22Rv1 (cell line): ENCODE data around the gene TP53I11.

Experiments
- H3K27ac ChIP-seq: fragments of 450-650 bp; 2 replicates; pipeline ENCODE4 v1.5.1; 2017
- ZFX ChIP-seq: fragments of 450-650 bp; IDR thresholded peaks from 2 replicates; pipeline ENCODE4 v1.6.1; 2017; ENCODE audit warnings: antibody characterized with exemption, borderline replicate concordance
- TF ChIP-seq, protein P1 (sequence below): fragments of 450-650 bp; IDR thresholded peaks from 2 replicates; pipeline ENCODE4 v1.5.1; 2017; ENCODE audit warnings: mild to moderate bottlenecking

TP53I11 gene

DNA sequence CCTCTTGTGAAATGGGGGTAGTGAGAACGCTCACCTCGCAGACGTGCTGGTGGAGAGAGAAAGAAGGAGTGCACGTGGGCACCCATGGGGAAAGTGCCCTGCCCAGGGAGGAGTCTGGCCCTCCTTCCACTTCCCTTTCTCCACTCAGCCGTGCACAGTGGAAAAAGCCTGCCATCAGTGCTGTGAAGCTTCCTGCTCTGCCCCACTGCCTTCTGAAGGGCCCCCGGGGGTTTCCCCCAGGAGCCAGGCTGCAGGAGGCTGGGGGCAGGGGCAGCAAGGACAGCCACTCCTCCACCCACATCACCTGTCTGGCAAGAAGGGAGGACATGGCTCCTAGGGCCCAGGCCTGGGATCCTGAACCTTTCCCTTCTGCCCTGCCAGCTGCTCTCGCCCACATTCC is 7.6 kb downstream of the TP53I11 start:
- no peak overlapping the region for H3K27ac ChIP-seq
- TF ChIP-seq, protein P1, sequence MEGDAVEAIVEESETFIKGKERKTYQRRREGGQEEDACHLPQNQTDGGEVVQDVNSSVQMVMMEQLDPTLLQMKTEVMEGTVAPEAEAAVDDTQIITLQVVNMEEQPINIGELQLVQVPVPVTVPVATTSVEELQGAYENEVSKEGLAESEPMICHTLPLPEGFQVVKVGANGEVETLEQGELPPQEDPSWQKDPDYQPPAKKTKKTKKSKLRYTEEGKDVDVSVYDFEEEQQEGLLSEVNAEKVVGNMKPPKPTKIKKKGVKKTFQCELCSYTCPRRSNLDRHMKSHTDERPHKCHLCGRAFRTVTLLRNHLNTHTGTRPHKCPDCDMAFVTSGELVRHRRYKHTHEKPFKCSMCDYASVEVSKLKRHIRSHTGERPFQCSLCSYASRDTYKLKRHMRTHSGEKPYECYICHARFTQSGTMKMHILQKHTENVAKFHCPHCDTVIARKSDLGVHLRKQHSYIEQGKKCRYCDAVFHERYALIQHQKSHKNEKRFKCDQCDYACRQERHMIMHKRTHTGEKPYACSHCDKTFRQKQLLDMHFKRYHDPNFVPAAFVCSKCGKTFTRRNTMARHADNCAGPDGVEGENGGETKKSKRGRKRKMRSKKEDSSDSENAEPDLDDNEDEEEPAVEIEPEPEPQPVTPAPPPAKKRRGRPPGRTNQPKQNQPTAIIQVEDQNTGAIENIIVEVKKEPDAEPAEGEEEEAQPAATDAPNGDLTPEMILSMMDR: no peak
- no peak for TF ChIP-seq ZFX

DNA sequence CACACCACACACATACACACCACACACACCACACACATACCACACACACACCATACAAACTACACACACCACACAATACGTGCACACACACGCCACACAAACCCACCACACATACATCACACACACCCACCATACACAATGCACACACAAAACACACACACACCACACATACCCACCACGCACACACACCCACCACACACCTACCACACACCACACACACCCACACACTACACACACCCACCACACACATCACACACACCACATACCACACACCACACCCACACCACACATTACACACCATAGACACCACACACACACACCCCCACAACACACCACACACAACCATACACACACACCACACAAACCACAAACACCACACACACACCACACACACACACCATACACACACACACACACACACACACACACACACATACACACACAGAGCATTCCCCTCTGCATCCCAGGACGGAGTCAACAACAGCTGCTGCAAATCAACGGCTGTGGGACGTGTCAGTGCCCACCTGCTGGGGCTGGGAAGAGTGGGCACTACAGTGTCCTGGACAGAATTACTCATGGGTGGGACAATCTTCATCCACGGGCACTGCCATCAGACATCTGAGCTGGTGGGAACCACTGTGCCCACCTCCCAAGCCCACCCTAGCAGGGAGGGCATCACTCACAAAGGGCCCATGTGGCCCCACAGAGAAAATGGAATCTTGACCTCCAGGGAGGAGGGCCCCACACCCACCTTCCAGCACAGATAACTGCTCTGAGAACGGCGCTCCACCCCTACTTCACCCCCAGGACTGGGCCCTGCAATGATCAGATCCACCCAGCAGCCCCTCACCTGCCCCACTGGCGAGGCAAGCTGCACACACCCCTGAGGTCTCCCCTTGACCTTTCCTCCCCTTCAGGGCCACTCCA is 8.4 kb downstream of the TP53I11 start:
- H3K27ac ChIP-seq: no peak overlapping the region
- TF ChIP-seq ZFX: no peak

DNA sequence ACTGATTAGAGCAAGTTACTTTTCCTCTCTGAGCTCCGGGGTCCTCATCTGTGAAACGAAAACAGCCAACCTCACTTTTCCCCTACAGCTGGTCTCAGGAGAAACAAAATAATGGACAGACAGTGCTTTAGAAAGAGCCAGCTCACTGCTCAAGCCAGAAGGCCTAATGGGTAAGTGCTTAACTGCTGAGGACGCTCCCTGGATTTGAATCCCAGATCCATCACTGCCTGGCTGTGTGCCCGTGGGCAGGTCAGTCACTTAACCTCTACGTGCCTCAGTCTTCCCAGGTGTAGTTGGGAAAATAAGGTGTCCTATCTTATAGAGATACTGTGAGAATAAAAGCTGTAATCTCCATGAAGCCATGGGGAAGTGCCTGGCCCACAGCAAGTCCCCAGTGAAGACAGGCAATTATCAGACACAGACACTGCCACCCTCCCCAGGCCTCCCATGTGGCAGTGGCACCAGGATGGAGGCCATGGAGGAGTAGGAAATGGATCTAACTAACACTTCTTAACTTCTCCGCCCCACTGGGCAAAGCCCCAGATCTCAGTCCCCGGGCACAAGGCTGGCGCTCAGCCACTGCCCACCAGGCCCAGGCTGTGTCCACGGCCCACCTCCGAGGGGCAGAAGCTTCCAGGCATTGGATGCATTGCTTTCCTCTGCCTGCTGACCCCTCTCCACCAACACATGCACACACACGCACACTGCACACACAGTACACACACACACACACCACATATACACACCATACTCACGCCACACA is 9.2 kb downstream of the TP53I11 start:
- no peak for TF ChIP-seq ZFX
- TF ChIP-seq, protein P1: no peak
- no peak overlapping the region for H3K27ac ChIP-seq

DNA sequence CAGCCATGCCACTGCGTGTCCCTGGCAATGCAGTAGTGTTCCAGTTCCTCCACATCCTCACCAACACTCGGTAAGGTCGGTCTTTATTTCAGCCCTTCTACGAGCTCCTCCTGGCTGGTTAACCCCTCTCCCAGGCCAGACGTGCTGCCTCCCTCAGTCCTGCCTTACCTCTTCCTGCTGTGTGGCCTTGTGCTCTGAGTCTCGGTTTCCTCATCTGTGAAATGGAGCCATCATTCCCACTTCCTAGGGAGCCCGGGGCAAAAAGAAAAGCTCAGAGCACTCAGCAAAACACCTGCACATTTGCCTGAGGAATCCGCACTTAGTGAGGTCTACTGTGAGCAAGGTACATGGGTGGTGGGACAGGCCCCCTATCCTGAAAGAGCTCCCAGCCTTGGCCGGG is 9.8 kb downstream of the TP53I11 start:
- no peak for TF ChIP-seq ZFX
- TF ChIP-seq, protein P1: no peak
- H3K27ac ChIP-seq: no peak overlapping the region

DNA sequence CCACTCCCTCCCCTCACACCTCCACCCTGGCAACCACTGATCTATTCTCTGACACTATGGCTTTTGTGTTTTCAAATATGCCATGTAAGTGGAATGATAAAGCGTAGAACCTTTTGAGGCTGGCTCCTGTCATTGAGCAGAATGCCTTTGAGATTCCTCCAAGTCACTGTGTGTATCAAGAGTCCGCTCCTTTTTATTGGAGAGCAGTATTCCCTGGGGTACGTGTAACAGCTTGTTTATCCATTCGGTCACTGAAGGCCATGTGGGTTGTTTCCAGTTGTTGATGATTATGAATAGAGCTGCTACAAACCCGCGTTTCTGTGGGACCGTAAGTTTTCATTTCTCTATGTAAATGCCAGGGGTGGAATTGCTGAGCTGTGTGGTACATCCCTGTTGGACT is 10.3 kb downstream of the TP53I11 start:
- TF ChIP-seq, protein P1: no peak
- no peak for TF ChIP-seq ZFX
- no peak overlapping the region for H3K27ac ChIP-seq

DNA sequence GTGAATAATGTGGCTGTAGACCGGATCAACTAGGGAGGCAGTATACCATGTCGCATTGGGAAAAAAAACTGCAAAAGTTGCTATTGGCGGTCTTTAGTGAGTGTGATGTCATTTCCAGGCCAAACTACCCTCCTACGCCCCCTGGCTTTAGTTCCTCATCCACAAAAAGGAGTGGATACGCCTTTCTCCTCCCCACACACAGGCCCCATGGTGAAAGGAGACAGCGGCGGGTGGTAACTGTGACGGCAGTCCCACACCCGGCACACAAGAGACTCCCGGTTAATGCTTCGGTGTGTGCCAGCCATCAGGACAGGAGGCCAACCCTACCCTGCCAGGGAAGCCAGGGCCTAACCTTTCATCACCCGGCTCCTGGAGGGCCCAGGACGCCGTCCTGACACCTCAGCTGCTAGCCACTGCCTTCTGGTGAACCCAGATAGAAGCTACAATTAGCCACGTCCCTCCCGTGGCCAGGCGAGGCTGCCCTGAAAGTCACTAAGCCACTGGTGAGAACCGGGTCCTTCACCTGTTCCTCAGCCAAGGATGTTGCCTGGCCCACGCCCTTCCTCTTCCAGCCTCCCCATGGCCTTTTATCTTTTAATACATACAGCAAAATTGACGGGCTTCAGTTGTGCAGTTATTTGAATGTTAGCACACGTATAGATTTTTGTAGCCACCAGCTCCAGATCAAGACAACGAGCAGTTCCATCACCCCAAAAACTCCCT is 10.8 kb downstream of the TP53I11 start:
- no peak overlapping the region for H3K27ac ChIP-seq
- TF ChIP-seq, protein P1: peak; percentile 19
- no peak for TF ChIP-seq ZFX

DNA sequence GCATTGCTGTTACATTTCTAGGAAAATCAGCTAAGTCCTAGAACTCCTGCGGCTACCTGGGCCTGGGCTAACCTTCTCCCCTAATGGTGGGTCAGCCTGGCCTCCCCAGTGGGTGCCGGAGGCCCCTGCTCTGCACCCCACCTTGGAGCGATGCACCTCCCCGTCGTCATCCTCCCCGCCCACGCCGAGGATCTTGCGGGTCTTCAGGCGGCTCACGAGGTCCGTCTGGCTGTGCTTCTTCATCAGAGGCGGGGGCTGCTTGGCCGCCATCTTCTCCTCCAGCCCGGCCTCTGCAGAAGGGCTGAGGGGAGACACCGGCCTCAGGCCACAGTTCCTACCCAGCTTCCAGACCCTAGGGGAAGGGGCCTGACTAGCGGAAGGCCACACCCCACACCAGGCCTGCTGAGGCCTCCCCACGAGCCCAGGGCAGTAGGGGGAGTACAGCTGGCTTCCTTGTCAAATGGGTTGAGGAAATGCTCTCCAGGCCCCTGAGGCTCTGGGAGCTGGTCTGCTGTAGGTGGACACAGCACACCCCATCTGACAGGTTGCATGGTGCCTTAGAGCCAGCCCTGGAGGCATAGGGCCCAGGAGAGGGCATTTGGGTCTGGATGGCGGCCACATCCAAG is 12.5 kb downstream of the TP53I11 start:
- TF ChIP-seq ZFX: no peak
- TF ChIP-seq, protein P1: no peak
- H3K27ac ChIP-seq: no peak overlapping the region
